ENCODE data around the gene CLDN16.

The CLDN16 gene

DNA sequence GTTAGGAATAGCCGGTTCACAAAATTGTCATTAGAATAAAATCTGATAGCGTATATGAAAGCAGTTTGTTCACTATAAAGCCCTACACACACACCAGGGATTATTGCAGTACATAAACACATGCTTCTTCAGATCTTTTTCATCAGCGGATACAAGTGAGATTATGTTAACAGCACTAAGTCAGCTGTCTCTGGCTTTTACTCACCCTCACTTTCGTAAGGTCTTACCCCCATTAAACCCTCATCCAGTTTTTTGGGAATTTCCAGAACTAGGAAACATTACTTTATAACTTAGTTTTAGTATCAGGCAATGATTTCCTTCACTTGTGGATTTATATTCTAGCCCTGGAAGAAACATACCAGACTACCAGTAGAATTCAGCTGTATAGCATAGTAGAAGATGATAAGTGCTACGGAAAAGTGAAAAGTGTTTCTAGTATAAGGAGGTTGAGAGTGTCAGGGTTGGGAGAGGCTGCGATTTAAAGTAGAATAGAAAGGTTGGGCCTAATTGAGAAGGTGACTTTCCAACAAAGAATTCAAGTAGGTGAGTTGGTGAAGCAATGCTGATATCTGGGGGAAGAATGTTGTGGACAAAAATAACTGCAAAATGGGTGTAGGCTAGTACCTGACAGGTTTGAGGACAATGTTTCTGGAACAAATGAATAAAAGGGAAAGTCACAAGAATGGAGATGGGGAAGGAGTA lies 39.0 kb downstream of the CLDN16 start:
- no peak for TF ChIP-seq EZH2 (IDR thresholded peaks at IDR 0.05; ENCODE audit: borderline replicate concordance, low read length)
- TF ChIP-seq, protein P1, sequence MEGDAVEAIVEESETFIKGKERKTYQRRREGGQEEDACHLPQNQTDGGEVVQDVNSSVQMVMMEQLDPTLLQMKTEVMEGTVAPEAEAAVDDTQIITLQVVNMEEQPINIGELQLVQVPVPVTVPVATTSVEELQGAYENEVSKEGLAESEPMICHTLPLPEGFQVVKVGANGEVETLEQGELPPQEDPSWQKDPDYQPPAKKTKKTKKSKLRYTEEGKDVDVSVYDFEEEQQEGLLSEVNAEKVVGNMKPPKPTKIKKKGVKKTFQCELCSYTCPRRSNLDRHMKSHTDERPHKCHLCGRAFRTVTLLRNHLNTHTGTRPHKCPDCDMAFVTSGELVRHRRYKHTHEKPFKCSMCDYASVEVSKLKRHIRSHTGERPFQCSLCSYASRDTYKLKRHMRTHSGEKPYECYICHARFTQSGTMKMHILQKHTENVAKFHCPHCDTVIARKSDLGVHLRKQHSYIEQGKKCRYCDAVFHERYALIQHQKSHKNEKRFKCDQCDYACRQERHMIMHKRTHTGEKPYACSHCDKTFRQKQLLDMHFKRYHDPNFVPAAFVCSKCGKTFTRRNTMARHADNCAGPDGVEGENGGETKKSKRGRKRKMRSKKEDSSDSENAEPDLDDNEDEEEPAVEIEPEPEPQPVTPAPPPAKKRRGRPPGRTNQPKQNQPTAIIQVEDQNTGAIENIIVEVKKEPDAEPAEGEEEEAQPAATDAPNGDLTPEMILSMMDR (IDR thresholded peaks at IDR 0.05; ENCODE audit: low read length): no peak
- Histone ChIP-seq H2AFZ (ENCODE audit: low read length) (no peak overlapping the region), H3K9me2 (ENCODE audit: low read depth, low read length) (no peaks in the 10 kb centered on the region), H3K27me3 (ENCODE audit: insufficient read depth, low read length) (no peaks in the 10 kb centered on the region), H3K9ac (ENCODE audit: low read length) (no peak overlapping the region), H4K20me1 (ENCODE audit: insufficient read depth, low read length) (no peaks in the 10 kb centered on the region), H3K79me2 (ENCODE audit: insufficient read depth, low read length) (no peaks in the 10 kb centered on the region), H3K4me1 (ENCODE audit: insufficient read depth, low read length, severe bottlenecking) (no peaks in the 10 kb centered on the region), H3K4me3 (ENCODE audit: low read depth, low read length, poor library complexity, severe bottlenecking) (no peak overlapping the region), H3K27ac (ENCODE audit: low read depth, low read length, poor library complexity, severe bottlenecking) (no peak overlapping the region), H3K9me3 (ENCODE audit: low read length) (no peaks in the 10 kb centered on the region), H3K4me2 (ENCODE audit: low read length) (no peak overlapping the region), H3F3A (ENCODE audit: insufficient read depth, low read length) (no peaks in the 10 kb centered on the region), H3K36me3 (ENCODE audit: insufficient read depth, low read length) (no peaks in the 10 kb centered on the region)

DNA sequence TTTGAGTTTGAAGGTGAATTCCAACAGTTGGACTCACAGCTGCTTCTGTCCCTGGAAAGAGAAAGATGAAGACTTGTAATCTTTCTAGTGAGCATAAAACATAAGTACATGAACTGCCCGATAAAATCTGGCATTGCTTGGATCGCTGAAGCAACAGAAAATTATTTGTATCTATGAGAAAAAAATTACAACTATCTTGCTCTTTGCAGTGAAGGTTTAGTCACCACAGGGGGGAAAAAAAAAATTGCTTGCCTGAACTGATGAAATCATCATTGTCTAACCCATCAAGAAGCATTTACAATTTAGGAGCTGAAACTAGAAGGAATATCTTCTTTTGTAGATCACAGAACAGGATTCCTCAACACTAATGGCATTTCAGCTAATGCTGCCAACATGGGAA lies 41.7 kb downstream of the CLDN16 start:
- no peaks in the 10 kb centered on the region for H3K79me2 ChIP-seq (ENCODE audit: insufficient read depth, low read length)
- no peak overlapping the region for H2AFZ ChIP-seq (ENCODE audit: low read length)
- H3K4me1 ChIP-seq (ENCODE audit: insufficient read depth, low read length, severe bottlenecking): no peaks in the 10 kb centered on the region
- no peak overlapping the region for H3K4me2 ChIP-seq (ENCODE audit: low read length)
- H3K9me2 ChIP-seq (ENCODE audit: low read depth, low read length): no peaks in the 10 kb centered on the region
- no peaks in the 10 kb centered on the region for H3F3A ChIP-seq (ENCODE audit: insufficient read depth, low read length)
- H3K9ac ChIP-seq (ENCODE audit: low read length): no peak overlapping the region
- no peak overlapping the region for H3K27ac ChIP-seq (ENCODE audit: low read depth, low read length, poor library complexity, severe bottlenecking)
- no peak overlapping the region for H3K4me3 ChIP-seq (ENCODE audit: low read depth, low read length, poor library complexity, severe bottlenecking)
- TF ChIP-seq, protein P1 (IDR thresholded peaks at IDR 0.05; ENCODE audit: low read length): no peak
- no peak for TF ChIP-seq EZH2 (IDR thresholded peaks at IDR 0.05; ENCODE audit: borderline replicate concordance, low read length)
- no peaks in the 10 kb centered on the region for H3K36me3 ChIP-seq (ENCODE audit: insufficient read depth, low read length)
- H4K20me1 ChIP-seq (ENCODE audit: insufficient read depth, low read length): no peaks in the 10 kb centered on the region
- H3K9me3 ChIP-seq (ENCODE audit: low read length): no peaks in the 10 kb centered on the region
- no peaks in the 10 kb centered on the region for H3K27me3 ChIP-seq (ENCODE audit: insufficient read depth, low read length)

DNA sequence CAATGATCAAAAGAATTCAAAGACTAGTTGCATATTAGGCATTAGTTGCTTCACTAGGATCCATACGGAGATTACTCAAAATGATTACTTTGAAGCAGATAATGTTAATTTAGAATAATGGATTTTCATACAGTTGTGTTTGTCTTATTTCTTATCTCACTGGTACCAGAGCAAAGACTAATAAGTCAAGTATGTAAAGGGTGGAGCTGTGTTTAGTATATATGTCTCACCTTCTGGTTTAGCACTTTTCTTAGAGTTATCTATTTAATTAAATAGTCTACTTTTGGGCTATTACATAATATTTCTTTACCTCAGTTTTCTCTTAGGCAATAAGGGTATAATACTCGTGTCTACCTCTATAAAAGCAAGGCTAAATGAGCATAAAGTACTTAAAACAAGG lies 42.9 kb downstream of the CLDN16 start:
- TF ChIP-seq, protein P1 (IDR thresholded peaks at IDR 0.05; ENCODE audit: low read length): no peak
- no peak for TF ChIP-seq EZH2 (IDR thresholded peaks at IDR 0.05; ENCODE audit: borderline replicate concordance, low read length)
- H3K36me3 ChIP-seq (ENCODE audit: insufficient read depth, low read length): no peaks in the 10 kb centered on the region
- no peak overlapping the region for H3K27ac ChIP-seq (ENCODE audit: low read depth, low read length, poor library complexity, severe bottlenecking)

More for the DNA sequence above, 42.9 kb downstream of the CLDN16 start:
- Histone ChIP-seq H3K9me3 (ENCODE audit: low read length) (no peaks in the 10 kb centered on the region), H3K79me2 (ENCODE audit: insufficient read depth, low read length) (no peaks in the 10 kb centered on the region), H3F3A (ENCODE audit: insufficient read depth, low read length) (no peaks in the 10 kb centered on the region), H4K20me1 (ENCODE audit: insufficient read depth, low read length) (no peaks in the 10 kb centered on the region), H3K4me2 (ENCODE audit: low read length) (no peak overlapping the region), H3K9me2 (ENCODE audit: low read depth, low read length) (no peaks in the 10 kb centered on the region), H3K27me3 (ENCODE audit: insufficient read depth, low read length) (no peaks in the 10 kb centered on the region), H3K9ac (ENCODE audit: low read length) (no peak overlapping the region), H2AFZ (ENCODE audit: low read length) (no peak overlapping the region), H3K4me1 (ENCODE audit: insufficient read depth, low read length, severe bottlenecking) (no peaks in the 10 kb centered on the region), H3K4me3 (ENCODE audit: low read depth, low read length, poor library complexity, severe bottlenecking) (no peak overlapping the region)
